Loucy (cell line): Measurements from ENCODE around the gene NANOS1.

Source experiments
- H2AFZ ChIP-seq: fragments of 200-600 bp; sonication (generic); 2 replicates; pipeline ENCODE4 v1.6.0; 2016; ENCODE audit warnings: antibody characterized with exemption, mild to moderate bottlenecking, low read length, moderate library complexity
- H3F3A ChIP-seq: fragments of 200-600 bp; 2 replicates; pipeline ENCODE4 v1.6.0; 2016; ENCODE audit warnings: antibody characterized with exemption, low read depth, mild to moderate bottlenecking
- H3K27me3 ChIP-seq: fragments of 200-600 bp; sonication (generic); 2 replicates; pipeline ENCODE4 v1.6.1; 2014; ENCODE audit warnings: low read length, mild to moderate bottlenecking; ENCODE audit not compliant: insufficient read depth, poor library complexity, severe bottlenecking
- H3K36me3 ChIP-seq: fragments of 200-600 bp; sonication (generic); 2 replicates; pipeline ENCODE4 v1.6.1; 2016; ENCODE audit warnings: low read length; ENCODE audit not compliant: insufficient read depth
- H3K4me1 ChIP-seq: fragments of 200-600 bp; sonication (generic); 2 replicates; pipeline ENCODE4 v1.5.1; 2014; ENCODE audit warnings: low read length, mild to moderate bottlenecking; ENCODE audit not compliant: insufficient read depth, poor library complexity, severe bottlenecking
- H3K4me2 ChIP-seq: fragments of 200-600 bp; sonication (generic); 2 replicates; pipeline ENCODE4 v1.6.0; 2014; ENCODE audit warnings: antibody characterized with exemption, low read length, low read depth, mild to moderate bottlenecking; ENCODE audit not compliant: poor library complexity, severe bottlenecking
- H3K4me3 ChIP-seq: fragments of 200-600 bp; sonication (generic); 2 replicates; pipeline ENCODE4 v1.5.1; 2014; ENCODE audit warnings: low read length, mild to moderate bottlenecking, mixed read lengths; ENCODE audit not compliant: poor library complexity, severe bottlenecking
- H3K79me2 ChIP-seq: fragments of 200-600 bp; sonication (generic); 2 replicates; pipeline ENCODE4 v1.6.1; 2014; ENCODE audit warnings: low read length; ENCODE audit not compliant: insufficient read depth
- H3K9ac ChIP-seq: fragments of 200-600 bp; sonication (generic); 2 replicates; pipeline ENCODE4 v1.6.0; 2014; ENCODE audit warnings: mild to moderate bottlenecking, low read depth, low read length, moderate library complexity; ENCODE audit not compliant: poor library complexity, severe bottlenecking
- H3K9me2 ChIP-seq: fragments of 200-600 bp; sonication (generic); replicated peaks from 2 replicates; pipeline ENCODE4 v1.6.1; 2016; ENCODE audit warnings: low read depth, low read length, mixed read lengths
- H3K9me3 ChIP-seq: fragments of 200-600 bp; sonication (generic); 2 replicates; pipeline ENCODE4 v1.6.1; 2014; ENCODE audit warnings: mild to moderate bottlenecking, antibody characterized with exemption, low read length, low read depth; ENCODE audit not compliant: insufficient read depth
- H4K20me1 ChIP-seq: fragments of 200-600 bp; sonication (generic); 2 replicates; pipeline ENCODE4 v1.6.0; 2014; ENCODE audit warnings: antibody characterized with exemption, low read length, mild to moderate bottlenecking; ENCODE audit not compliant: insufficient read depth, poor library complexity, severe bottlenecking
- CTCF ChIP-seq: fragments of 200-600 bp; sonication (generic); conservative IDR thresholded peaks from 2 replicates; pipeline ENCODE4 v1.5.1; 2014; ENCODE audit warnings: mild to moderate bottlenecking, antibody characterized with exemption, low read length
- EZH2phosphoT487 ChIP-seq: fragments of 200-600 bp; IDR thresholded peaks from 2 replicates; pipeline ENCODE4 v1.6.1; 2018; ENCODE audit warnings: antibody characterized with exemption, mild to moderate bottlenecking, moderate library complexity, borderline replicate concordance

Gene NANOS1

GRCh38 chr10:119059557-119059956 is 30.0 kb downstream of the NANOS1 start:
- Histone ChIP-seq H3K4me1 (no peaks in the 10 kb centered on the region), H3K27me3 (no peaks in the 10 kb centered on the region), H3K36me3 (peaks cover 99% of the 10 kb centered on the region), H3K79me2 (peaks cover 35% of the 10 kb centered on the region), H3K9me2 (no peaks in the 10 kb centered on the region), H4K20me1 (peaks cover 40% of the 10 kb centered on the region), H2AFZ (no peak overlapping the region), H3K4me3 (no peak overlapping the region), H3F3A (no peaks in the 10 kb centered on the region), H3K4me2 (no peak overlapping the region), H3K9me3 (no peaks in the 10 kb centered on the region), H3K9ac (no peak overlapping the region)
- TF ChIP-seq CTCF (no peak), EZH2phosphoT487 (no peak)

DNA sequence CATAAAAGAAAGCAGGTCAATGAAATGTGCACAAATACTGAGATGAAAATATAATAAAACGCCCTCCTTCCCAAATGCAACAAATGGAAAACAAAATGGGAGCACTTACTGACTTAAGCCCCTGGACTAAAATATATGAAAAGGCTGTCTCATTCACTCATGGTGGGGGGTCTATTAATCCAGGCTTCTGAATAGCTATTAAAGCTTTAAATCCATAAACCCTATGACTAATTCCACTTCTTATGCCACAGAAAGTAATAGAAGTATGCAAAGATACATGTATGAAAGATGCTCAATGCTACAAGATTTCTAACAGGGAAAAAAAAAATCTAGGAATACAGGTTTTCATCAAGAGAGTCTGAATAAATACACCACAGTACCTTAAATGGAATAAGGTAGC is 30.6 kb downstream of the NANOS1 start:
- Histone ChIP-seq H2AFZ (no peak overlapping the region), H3K9ac (no peak overlapping the region), H4K20me1 (peaks cover 44% of the 10 kb centered on the region), H3K9me2 (no peaks in the 10 kb centered on the region), H3F3A (no peaks in the 10 kb centered on the region), H3K36me3 (peaks cover 99% of the 10 kb centered on the region), H3K4me3 (no peak overlapping the region), H3K9me3 (no peaks in the 10 kb centered on the region), H3K4me1 (no peaks in the 10 kb centered on the region), H3K4me2 (no peak overlapping the region), H3K79me2 (peaks cover 39% of the 10 kb centered on the region), H3K27me3 (no peaks in the 10 kb centered on the region)
- TF ChIP-seq CTCF (no peak), EZH2phosphoT487 (no peak)

- H3K9me3 ChIP-seq = no peaks in the 10 kb centered on the region
- no peak overlapping the region for H2AFZ ChIP-seq
- no peaks in the 10 kb centered on the region for H3K27me3 ChIP-seq
- peaks cover 96% of the 10 kb centered on the region for H3K36me3 ChIP-seq
- H3K79me2 ChIP-seq = peaks cover 46% of the 10 kb centered on the region
- H3K4me3 ChIP-seq = no peak overlapping the region
- no peak overlapping the region for H3K4me2 ChIP-seq
- H3K4me1 ChIP-seq = no peaks in the 10 kb centered on the region
- H3F3A ChIP-seq = no peaks in the 10 kb centered on the region
- no peak overlapping the region for H3K9ac ChIP-seq
- H4K20me1 ChIP-seq = peaks cover 54% of the 10 kb centered on the region
- no peaks in the 10 kb centered on the region for H3K9me2 ChIP-seq
- TF ChIP-seq CTCF (no peak), EZH2phosphoT487 (no peak)
These were observed 31.8 kb downstream of the NANOS1 start for GRCh38 chr10:119061352-119061751.
